Stimulated activated CD8-positive, alpha-beta memory T cell treated with anti-CD3 and anti-CD28 coated beads, Interleukin-15, amount 100 ng/mL, for 4 hours (primary cell): ENCODE data around the gene CFLAR.
"Not testable (repeated sequence)": the region's sequence is repeated elsewhere in the genome, so short reads cannot be mapped to it uniquely, and the experiment has no call there.

ENCODE experiments used
- DNase-seq, 2 donors: peaks; one replicate each; pipeline ENCODE4 v3.0.0-alpha.2; 2020; ENCODE audit warnings: low read depth in 2 of 2

Gene CFLAR

GRCh38 chr2:201116115-201116958, at the start of gene CFLAR:
Gene CFLAR, plus strand, starts transcription at chr2:201116164. Its CDS starts 13,702 bp downstream, at chr2:201129866.
- DNase-seq, result peak; percentile 64 to 75

GRCh38 chr2:201070948-201071478, 45.0 kb upstream of the CFLAR start:
- DNase-seq, result no peak

- peak; percentile 77 to 88 for DNase-seq
Measured at GRCh38 chr2:201071479-201072200, 44.3 kb upstream of the CFLAR start, which contains the start of the genes HYCC2 and NDUFB3. Gene HYCC2, minus strand, starts transcription at chr2:201071671. Its CDS starts 47,662 bp downstream, at chr2:201024009. Gene NDUFB3, plus strand, starts transcription at chr2:201072001. Its CDS starts 6,882 bp downstream, at chr2:201078883.

GRCh38 chr2:201072201-201072530, 43.8 kb upstream of the CFLAR start:
- DNase-seq, result no peak

- DNase-seq, result no peak
Measured at GRCh38 chr2:201073071-201073470, 42.9 kb upstream of the CFLAR start.

GRCh38 chr2:201074996-201075395, 41.0 kb upstream of the CFLAR start:
- DNase-seq, result no peak

DNA sequence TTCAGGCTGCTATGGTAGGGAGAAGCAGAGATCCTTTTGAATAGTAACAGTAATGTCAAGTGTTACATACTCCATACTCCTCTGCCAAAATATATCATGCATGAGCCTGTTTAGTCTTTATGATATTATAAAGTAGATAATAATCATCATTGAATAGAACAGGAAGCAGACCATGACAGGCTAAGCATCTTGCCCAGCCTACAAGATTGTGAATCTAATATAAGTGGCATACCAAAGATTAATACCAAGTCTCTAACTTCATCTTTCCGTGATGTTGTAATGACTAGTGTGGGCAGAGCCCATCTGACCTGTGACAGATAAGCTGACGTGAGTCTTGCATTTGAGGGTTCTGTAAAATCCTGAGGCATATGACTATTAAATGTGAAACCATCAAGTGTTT, 31.1 kb upstream of the CFLAR start:
- DNase-seq, result no peak

DNA sequence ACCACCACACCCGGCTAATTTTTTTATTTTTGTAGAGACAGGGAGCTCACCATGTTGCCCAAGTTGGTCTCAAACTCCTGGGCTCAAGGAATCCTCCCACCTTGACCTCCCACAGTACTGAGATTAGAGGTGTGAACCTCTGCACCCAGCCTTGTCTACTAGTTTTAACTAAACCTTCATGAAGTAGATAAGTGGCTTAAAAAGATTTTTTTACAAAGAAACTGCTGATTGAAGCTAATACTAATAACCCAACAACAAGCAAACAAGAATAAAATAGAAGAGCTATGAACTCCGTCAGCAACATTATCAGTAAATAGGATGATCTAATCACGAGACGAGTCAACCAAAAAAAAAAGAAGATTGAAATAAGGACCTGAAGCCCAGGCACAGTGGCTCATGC, 25.4 kb upstream of the CFLAR start:
- DNase-seq, result no peak

DNA sequence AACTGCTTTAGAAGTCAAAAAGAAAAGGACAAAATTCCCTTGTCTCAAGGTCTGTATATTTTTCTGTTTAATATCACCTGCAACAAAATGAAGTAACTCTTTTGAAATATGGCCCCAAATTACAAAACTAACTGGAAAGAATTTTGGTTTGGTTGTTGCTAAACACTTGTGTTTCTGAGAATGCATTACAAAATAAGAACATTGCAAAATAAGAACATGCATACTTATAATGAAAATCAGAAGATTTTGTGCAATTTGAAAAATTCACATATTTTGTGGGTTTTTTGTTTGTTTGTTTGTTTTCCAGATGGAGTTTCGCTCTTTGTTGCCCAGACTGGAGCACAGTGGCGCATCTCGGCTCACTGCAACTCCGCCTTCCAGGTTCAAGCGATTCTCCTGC, 22.4 kb upstream of the CFLAR start:
- no peak for DNase-seq

GRCh38 chr2:201100497-201100896, 15.5 kb upstream of the CFLAR start:
- no peak for DNase-seq

DNA sequence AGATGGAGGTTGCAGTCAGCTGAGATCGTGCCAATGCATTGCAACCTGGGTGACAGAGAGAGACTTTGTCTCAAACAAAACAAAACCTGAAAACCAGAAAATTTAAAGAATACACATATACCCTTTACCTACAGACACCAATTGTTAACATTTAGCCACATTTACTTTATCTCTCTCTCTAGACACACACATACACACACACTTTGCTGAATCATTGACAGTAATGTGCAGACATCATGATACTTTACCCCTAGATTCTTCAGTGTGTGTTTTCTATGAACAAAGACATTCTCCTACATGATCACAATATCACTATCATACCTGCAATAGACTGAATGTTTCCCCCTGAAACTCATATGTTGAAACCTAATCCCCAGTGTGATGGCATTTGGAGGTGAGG, 10.2 kb upstream of the CFLAR start:
- no peak for DNase-seq

GRCh38 chr2:201107624-201108023, 8.3 kb upstream of the CFLAR start:
- no peak for DNase-seq

GRCh38 chr2:201108341-201108740, 7.6 kb upstream of the CFLAR start:
- no peak for DNase-seq

- no peak for DNase-seq
Measured at GRCh38 chr2:201109186-201109585, 6.8 kb upstream of the CFLAR start.

- DNase-seq, result no peak
Measured at GRCh38 chr2:201110615-201111014, 5.3 kb upstream of the CFLAR start.

GRCh38 chr2:201111096-201111495, 4.9 kb upstream of the CFLAR start:
- no peak for DNase-seq

GRCh38 chr2:201114350-201114749, 1.6 kb upstream of the CFLAR start:
- DNase-seq, result no peak

- DNase-seq, result no peak
Measured at GRCh38 chr2:201114846-201115245, 1.1 kb upstream of the CFLAR start.

GRCh38 chr2:201116959-201117734, 1.2 kb downstream of the CFLAR start:
- no peak for DNase-seq

DNA sequence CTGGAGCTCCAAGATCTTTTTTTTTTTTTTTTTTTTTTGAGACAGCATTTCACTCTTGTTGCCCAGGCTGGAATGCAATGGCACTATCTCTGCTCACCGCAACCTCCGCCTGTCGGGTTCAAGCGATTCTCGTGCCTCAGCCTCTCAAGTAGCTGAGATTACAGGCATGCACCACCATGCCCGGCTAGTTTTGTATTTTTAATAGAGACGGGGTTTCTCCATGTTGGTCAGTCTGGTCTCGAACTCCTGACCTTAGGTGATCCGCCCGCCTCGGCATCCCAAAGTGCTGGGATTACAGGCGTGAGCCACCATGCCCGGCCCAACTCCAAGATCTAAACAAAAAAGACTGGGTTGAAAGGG, 1.8 kb downstream of the CFLAR start:
- DNase-seq, result not testable (repeated sequence)

DNA sequence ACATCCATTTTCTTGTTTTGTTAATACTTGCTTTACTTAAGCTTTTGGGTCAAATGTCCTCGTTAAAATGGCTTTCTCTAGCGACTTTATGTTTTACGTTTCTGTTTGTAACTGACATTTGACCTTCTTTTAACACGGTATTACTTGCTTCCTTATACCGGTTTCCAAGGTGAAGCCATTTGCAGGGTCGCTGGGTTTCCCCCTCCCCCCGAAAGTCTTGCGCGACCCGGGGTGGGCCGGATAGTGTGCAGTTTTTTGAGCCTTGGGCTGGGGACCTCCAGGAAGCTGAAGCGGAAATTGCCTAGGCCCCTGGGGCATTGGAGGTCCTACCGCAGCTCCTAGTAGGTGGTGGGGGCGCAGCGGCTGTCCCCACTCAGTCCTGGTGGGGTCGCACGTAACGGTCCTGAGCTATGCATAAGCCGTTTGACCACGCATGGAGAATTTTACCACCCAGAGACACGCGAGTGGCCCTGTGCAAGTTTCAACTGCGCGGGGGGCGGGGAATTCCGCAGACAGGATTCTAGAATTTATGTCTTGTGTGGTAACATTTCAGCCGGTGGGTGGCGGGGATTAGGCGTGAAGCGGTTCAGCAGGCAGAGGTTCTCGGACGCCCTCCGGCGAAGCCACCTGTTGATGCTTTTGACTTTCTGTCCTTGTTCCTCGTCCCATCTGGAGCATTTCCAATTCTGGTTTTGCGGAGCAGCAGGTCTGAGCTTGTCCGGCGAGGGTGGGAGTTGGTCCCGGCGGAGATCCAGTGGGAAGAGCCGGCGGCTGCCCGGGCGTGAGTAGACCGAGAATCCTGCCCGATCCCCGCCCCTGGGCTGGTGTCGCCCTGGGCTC, 2.4 kb downstream of the CFLAR start:
- DNase-seq, result peak; percentile 71 to 80
